NCI-H2196 (cell line): ENCODE measurements around the gene SULT1A2.
"Not testable (repeated sequence)": the region's sequence is repeated elsewhere in the genome, so short reads cannot be mapped to it uniquely, and the experiment has no call there.

Experiments used
- DNase-seq: peaks from one replicate; lab custom pipeline; 2025; ENCODE audit not compliant: unreplicated experiment; lab: John Stamatoyannopoulos, UW

SULT1A2 gene

GRCh38 chr16:28592511-28592910, 4.3 kb downstream of the SULT1A2 start:
- DNase-seq = no peak

GRCh38 chr16:28591355-28591754, 5.5 kb downstream of the SULT1A2 start:
- DNase-seq = no peak

- no peak for DNase-seq
Measured at GRCh38 chr16:28590384-28591340, 6.2 kb downstream of the SULT1A2 start.

- no peak for DNase-seq
Measured at GRCh38 chr16:28589930-28590329, 6.9 kb downstream of the SULT1A2 start.

- no peak for DNase-seq
Measured at GRCh38 chr16:28589069-28589468, 7.8 kb downstream of the SULT1A2 start.

GRCh38 chr16:28587386-28587785, 9.5 kb downstream of the SULT1A2 start:
- DNase-seq = no peak

- no peak for DNase-seq
Measured at GRCh38 chr16:28586466-28586865, 10.4 kb downstream of the SULT1A2 start.

- DNase-seq = no peak
Measured at GRCh38 chr16:28585674-28586073, 11.2 kb downstream of the SULT1A2 start.

GRCh38 chr16:28580726-28581315, 16.0 kb downstream of the SULT1A2 start:
- DNase-seq = no peak

GRCh38 chr16:28575446-28576109, 21.3 kb downstream of the SULT1A2 start:
- DNase-seq = no peak

GRCh38 chr16:28574925-28575324, 21.9 kb downstream of the SULT1A2 start:
- no peak for DNase-seq

GRCh38 chr16:28573738-28574718, 22.8 kb downstream of the SULT1A2 start:
- no peak for DNase-seq

- DNase-seq = no peak
Measured at GRCh38 chr16:28572696-28573510, 23.9 kb downstream of the SULT1A2 start.

- DNase-seq = no peak
Measured at GRCh38 chr16:28569968-28570752, 26.7 kb downstream of the SULT1A2 start.

- DNase-seq = no peak
Measured at GRCh38 chr16:28569021-28569420, 27.8 kb downstream of the SULT1A2 start.

GRCh38 chr16:28567292-28567691, 29.6 kb downstream of the SULT1A2 start:
- DNase-seq = no peak

GRCh38 chr16:28566233-28566925, 30.5 kb downstream of the SULT1A2 start:
- DNase-seq = not testable (repeated sequence)

GRCh38 chr16:28563218-28563617, 33.6 kb downstream of the SULT1A2 start:
- no peak for DNase-seq
